ENCODE measurements around the gene DLEU7. TPM values are rescaled to one million over a fixed set of nuclear protein-coding genes. Genes with fewer than 3 reads are reported as not detected.

DLEU7 gene
- total RNA-seq, 1 experiment from 2014 or later = 1.5 TPM

DNA sequence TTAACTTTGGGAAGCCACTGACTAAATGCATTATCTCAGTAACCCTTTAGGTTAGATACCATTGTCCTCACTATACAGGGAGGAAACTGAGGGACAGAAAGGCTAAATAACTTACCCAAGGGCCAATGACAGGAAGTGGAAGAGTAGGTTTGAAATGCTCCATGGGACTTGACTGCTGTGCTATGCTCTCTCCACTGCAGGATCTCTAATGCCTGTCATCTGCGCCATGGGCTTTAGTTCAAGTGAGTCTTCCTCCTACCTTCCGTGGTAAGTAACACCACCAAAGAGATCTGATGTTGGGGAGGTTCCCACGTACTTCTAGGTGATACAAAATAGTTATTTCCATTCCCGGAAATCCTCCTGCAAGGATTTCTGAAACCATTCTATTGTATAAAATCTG is 3.7 kb downstream of the DLEU7 start:
- H3K56ac ChIP-seq (ENCODE audit: insufficient read length, low read depth, low read length) = no peak overlapping the region
- H3K23me2 ChIP-seq (ENCODE audit: insufficient read length, low read depth, low read length, poor library complexity, severe bottlenecking) = peaks cover 11% of the 10 kb centered on the region
- no peak overlapping the region for H4K91ac ChIP-seq (ENCODE audit: insufficient read length, low read depth, low read length)
- no peak overlapping the region for H2BK20ac ChIP-seq (ENCODE audit: low read depth, low read length, poor library complexity, severe bottlenecking)
- no peak overlapping the region for H3K4me2 ChIP-seq (ENCODE audit: insufficient read depth, insufficient read length, low read length)
- Mint-ChIP-seq H3K9me3 (peaks cover 0 to 2% of the 10 kb centered on the region in 2 experiments; a peak in 2 of 5 replicates), H3K4me3 (no peak overlapping the region), H3K27me3 (ENCODE audit: low read depth) (peaks cover 40% of the 10 kb centered on the region), H3K27ac (no peak overlapping the region), H3K36me3 (ENCODE audit: insufficient read depth in 1 of 3, low read depth in 3 of 3) (peaks cover 6 to 20% (median 9%) of the 10 kb centered on the region in 3 experiments; a peak in 6 of 7 replicates), H3K4me1 (peaks cover 19 to 22% of the 10 kb centered on the region in 2 experiments)
- no peak overlapping the region for H3K14ac ChIP-seq (ENCODE audit: insufficient read depth, low read length)
- H3T11ph ChIP-seq (ENCODE audit: low read length) = no peak overlapping the region
- WGBS (ENCODE audit: extremely low coverage, insufficient read length, low lambda C conversion rate) = no CpG with 5 or more reads among the region's 4 CpGs
- H3K9me3 ChIP-seq (ENCODE audit: control insufficient read depth, low read depth, low read length) = no peaks in the 10 kb centered on the region
- no peak overlapping the region for H2BK120ac ChIP-seq (ENCODE audit: low read depth, low read length, poor library complexity, severe bottlenecking)
- H3K4me1 ChIP-seq (ENCODE audit: insufficient read depth, low read length) = peaks cover 4% of the 10 kb centered on the region; the same call in 1 of the 2 replicates
- H3K79me1 ChIP-seq (ENCODE audit: insufficient read depth, low read depth, low read length, poor library complexity, severe bottlenecking) = no peaks in the 10 kb centered on the region
- H2AK5ac ChIP-seq (ENCODE audit: insufficient read length, low read length) = no peak overlapping the region
- no peaks in the 10 kb centered on the region; the same call in 1 of the 2 replicates for H3K27me3 ChIP-seq (ENCODE audit: insufficient read depth, low read length)
- H2AFZ ChIP-seq (ENCODE audit: low read length) = no peak overlapping the region
- no peak overlapping the region for H2BK15ac ChIP-seq (ENCODE audit: low read depth, low read length)
- TF ChIP-seq, protein P1, sequence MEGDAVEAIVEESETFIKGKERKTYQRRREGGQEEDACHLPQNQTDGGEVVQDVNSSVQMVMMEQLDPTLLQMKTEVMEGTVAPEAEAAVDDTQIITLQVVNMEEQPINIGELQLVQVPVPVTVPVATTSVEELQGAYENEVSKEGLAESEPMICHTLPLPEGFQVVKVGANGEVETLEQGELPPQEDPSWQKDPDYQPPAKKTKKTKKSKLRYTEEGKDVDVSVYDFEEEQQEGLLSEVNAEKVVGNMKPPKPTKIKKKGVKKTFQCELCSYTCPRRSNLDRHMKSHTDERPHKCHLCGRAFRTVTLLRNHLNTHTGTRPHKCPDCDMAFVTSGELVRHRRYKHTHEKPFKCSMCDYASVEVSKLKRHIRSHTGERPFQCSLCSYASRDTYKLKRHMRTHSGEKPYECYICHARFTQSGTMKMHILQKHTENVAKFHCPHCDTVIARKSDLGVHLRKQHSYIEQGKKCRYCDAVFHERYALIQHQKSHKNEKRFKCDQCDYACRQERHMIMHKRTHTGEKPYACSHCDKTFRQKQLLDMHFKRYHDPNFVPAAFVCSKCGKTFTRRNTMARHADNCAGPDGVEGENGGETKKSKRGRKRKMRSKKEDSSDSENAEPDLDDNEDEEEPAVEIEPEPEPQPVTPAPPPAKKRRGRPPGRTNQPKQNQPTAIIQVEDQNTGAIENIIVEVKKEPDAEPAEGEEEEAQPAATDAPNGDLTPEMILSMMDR (conservative IDR thresholded peaks at IDR 0.05) = no peak
- no peak overlapping the region for H3K27ac ChIP-seq (ENCODE audit: insufficient read length, low read depth, low read length)
- H4K20me1 ChIP-seq (ENCODE audit: control insufficient read depth, insufficient read depth, insufficient read length) = no peaks in the 10 kb centered on the region
- no peak overlapping the region for H3K4ac ChIP-seq (ENCODE audit: low read depth, low read length)
- H2BK12ac ChIP-seq (ENCODE audit: insufficient read length, low read depth, low read length) = no peak overlapping the region
- H2BK5ac ChIP-seq (ENCODE audit: insufficient read length, low read length) = no peak overlapping the region
- no peak overlapping the region for H3K23ac ChIP-seq (ENCODE audit: insufficient read length, low read depth, low read length)
- H3K9ac ChIP-seq (ENCODE audit: extremely low read depth, insufficient read length, low read length) = no peak overlapping the region
- no peak overlapping the region for H4K5ac ChIP-seq (ENCODE audit: insufficient read length, low read depth, low read length)
- H3K18ac ChIP-seq (ENCODE audit: insufficient read length, low read depth, low read length) = no peak overlapping the region
- H4K8ac ChIP-seq (replicated peaks; ENCODE audit: insufficient read length, low read depth, low read length) = no peak overlapping the region
- no peaks in the 10 kb centered on the region for H3K79me2 ChIP-seq (ENCODE audit: insufficient read depth, low read length)
- no peak for DNase-seq

All from H9 (cell line).